CD8-positive, alpha-beta memory T cell (primary cell): ENCODE results near the gene ZNF782. TPM values are rescaled to one million over a fixed set of nuclear protein-coding genes. Genes with fewer than 3 reads are reported as not detected.
"Not testable (repeated sequence)": the region's sequence is repeated elsewhere in the genome, so short reads cannot be mapped to it uniquely, and the experiment has no call there.

Source experiments
- CTCF ChIA-PET: fragments of 350-600 bp; sonication (Branson Sonifier 250); formaldehyde crosslinking; loops from one replicate; lab custom pipeline; 2021; ENCODE audit warnings: antibody characterized with exemption; lab: Charles Lee
- POLR2A ChIA-PET: fragments of 350-600 bp; sonication (Branson Sonifier 250); formaldehyde crosslinking; loops from one replicate; lab custom pipeline; 2021; ENCODE audit warnings: antibody characterized with exemption; lab: Charles Lee
- DNase-seq, 5 donors: peaks; one replicate each; pipeline versions ENCODE4 v3.0.0 to v3.0.0-alpha.2; 2020 to 2022; ENCODE audit warnings: mixed read lengths in 1 of 5
- H3K27ac ChIP-seq: one replicate; pipeline ENCODE4 v1.7.0; 2013; ENCODE audit warnings: low read depth, mild to moderate bottlenecking, low read length, moderate library complexity
- H3K27me3 ChIP-seq: 2 replicates; pipeline ENCODE4 v1.7.0; 2013; ENCODE audit warnings: low read length, mild to moderate bottlenecking; ENCODE audit not compliant: insufficient read depth, poor library complexity, severe bottlenecking
- H3K36me3 ChIP-seq: 2 replicates; pipeline ENCODE4 v1.7.0; 2013; ENCODE audit warnings: mild to moderate bottlenecking, low read length, moderate library complexity; ENCODE audit not compliant: insufficient read depth
- H3K4me1 ChIP-seq: 2 replicates; pipeline ENCODE4 v1.7.0; 2013; ENCODE audit warnings: mild to moderate bottlenecking, low read length, moderate library complexity; ENCODE audit not compliant: insufficient read depth
- H3K4me3 ChIP-seq: 2 replicates; pipeline ENCODE4 v1.7.0; 2013; ENCODE audit warnings: mild to moderate bottlenecking, low read length
- H3K9me3 ChIP-seq: 2 replicates; pipeline ENCODE4 v1.7.0; 2013; ENCODE audit warnings: mild to moderate bottlenecking, low read length
- H3K27ac Mint-ChIP-seq, 8 donors: one replicate each; pipeline ENCODE4 v1.8.0; 2020 to 2021; ENCODE audit warnings: mixed read lengths in 8 of 8, mild to moderate bottlenecking in 6 of 8, inconsistent platforms in 3 of 8, moderate library complexity in 3 of 8
- H3K27me3 Mint-ChIP-seq, 2 donors: one replicate each; pipeline ENCODE4 v1.8.0; 2020 to 2021; ENCODE audit warnings: mixed read lengths in 2 of 2, mild to moderate bottlenecking in 1 of 2, moderate library complexity in 1 of 2
- H3K36me3 Mint-ChIP-seq, 3 donors: one replicate each; pipeline ENCODE4 v1.8.0; 2020 to 2021; ENCODE audit warnings: mixed read lengths in 3 of 3, inconsistent platforms in 1 of 3, mild to moderate bottlenecking in 1 of 3
- H3K4me1 Mint-ChIP-seq, 3 donors: one replicate each; pipeline ENCODE4 v1.8.0; 2020 to 2021; ENCODE audit warnings: mixed read lengths in 3 of 3, inconsistent platforms in 1 of 3, mild to moderate bottlenecking in 1 of 3
- H3K4me3 Mint-ChIP-seq, 7 donors: one replicate each; pipeline ENCODE4 v1.8.0; 2020 to 2021; ENCODE audit warnings: mixed read lengths in 7 of 7, mild to moderate bottlenecking in 6 of 7, moderate library complexity in 4 of 7, inconsistent platforms in 2 of 7
- H3K9me3 Mint-ChIP-seq, 5 donors: one replicate each; pipeline ENCODE4 v1.8.0; 2020 to 2022; ENCODE audit warnings: mixed read lengths in 5 of 5, mild to moderate bottlenecking in 3 of 5, moderate library complexity in 2 of 5, inconsistent platforms in 1 of 5
- polyA plus RNA-seq: library from polyadenylated mRNA; unstranded; fragments of 300-500 nt; fragmentation: Illumina TruSeq; gene quantifications from one replicate; pipeline ENCODE4 v1.2.3, GENCODE V29; 2021
- total RNA-seq, 2 experiments: library from RNA; stranded (reverse); gene quantifications; one replicate each; pipeline ENCODE4 v1.2.3, GENCODE V29; 2021

ZNF782 gene
- total and polyA plus RNA-seq, 3 experiments from 2014 or later, result 2.5 to 6.5 (median 4.2) TPM

DNA sequence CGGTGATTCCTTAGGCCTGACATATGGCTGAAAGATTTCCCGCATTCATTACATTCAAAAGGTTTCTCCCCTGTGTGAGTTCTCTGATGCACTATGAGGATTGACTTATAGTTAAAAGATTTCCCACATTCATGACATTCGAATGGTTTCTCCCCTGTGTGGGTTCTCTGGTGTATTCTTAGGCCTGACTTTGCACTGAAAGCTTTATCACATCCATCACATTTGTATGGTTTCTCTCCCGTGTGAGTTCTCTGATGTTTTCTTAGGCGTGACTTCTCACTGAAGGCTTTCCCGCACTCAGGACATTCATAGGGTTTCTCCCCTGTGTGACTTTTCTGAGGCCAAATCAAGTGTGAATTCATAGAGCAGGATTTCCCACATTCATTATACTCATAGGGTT, 35.8 kb downstream of the ZNF782 start:
- Mint-ChIP-seq H3K27ac (no peak overlapping the region), H3K36me3 (peaks cover 27 to 79% (median 68%) of the 10 kb centered on the region in 3 donors), H3K27me3 (no peaks in the 10 kb centered on the region), H3K4me3 (no peak overlapping the region), H3K4me1 (no peaks in the 10 kb centered on the region), H3K9me3 (peaks cover 67 to 90% (median 89%) of the 10 kb centered on the region in 5 donors)
- peak overlapping the region; percentile 21 for H3K4me3 ChIP-seq
- no peak overlapping the region for H3K27ac ChIP-seq
- H3K4me1 ChIP-seq, result no peaks in the 10 kb centered on the region
- no peaks in the 10 kb centered on the region for H3K27me3 ChIP-seq
- ChIA-PET CTCF (no interaction called here), POLR2A (no interaction called here)
- peaks cover 56% of the 10 kb centered on the region for H3K9me3 ChIP-seq
- H3K36me3 ChIP-seq, result peaks cover 20% of the 10 kb centered on the region
- DNase-seq, result no peak

- H3K9me3 Mint-ChIP-seq, result peaks cover 71 to 95% (median 93%) of the 10 kb centered on the region in 5 donors
- DNase-seq, result no peak
- peaks cover 27 to 76% (median 66%) of the 10 kb centered on the region in 3 donors for H3K36me3 Mint-ChIP-seq
- Histone ChIP-seq H3K9me3 (peaks cover 54% of the 10 kb centered on the region), H3K27me3 (no peaks in the 10 kb centered on the region), H3K4me1 (no peaks in the 10 kb centered on the region), H3K27ac (no peak overlapping the region), H3K4me3 (peak overlapping the region; percentile 21), H3K36me3 (peaks cover 14% of the 10 kb centered on the region)
- CTCF ChIA-PET, result no interaction called here
- H3K27me3 Mint-ChIP-seq, result peaks cover 0 to 1% of the 10 kb centered on the region in 2 donors
- no peak overlapping the region for H3K4me3 Mint-ChIP-seq
- POLR2A ChIA-PET, result no interaction called here
- no peaks in the 10 kb centered on the region for H3K4me1 Mint-ChIP-seq
- H3K27ac Mint-ChIP-seq, result no peak overlapping the region
Observed at GRCh38 chr9:96817973-96818372, 36.3 kb downstream of the ZNF782 start.

GRCh38 chr9:96813607-96814006, 40.7 kb downstream of the ZNF782 start:
- Histone ChIP-seq H3K4me3 (no peak overlapping the region), H3K4me1 (no peaks in the 10 kb centered on the region), H3K9me3 (peaks cover 55% of the 10 kb centered on the region), H3K27me3 (no peaks in the 10 kb centered on the region), H3K27ac (no peak overlapping the region), H3K36me3 (peaks cover 4% of the 10 kb centered on the region)
- H3K9me3 Mint-ChIP-seq, result peaks cover 72 to 94% (median 92%) of the 10 kb centered on the region in 5 donors
- peaks cover 10 to 48% (median 32%) of the 10 kb centered on the region in 3 donors for H3K36me3 Mint-ChIP-seq
- ChIA-PET CTCF (no interaction called here), POLR2A (no interaction called here)
- DNase-seq, result no peak
- peaks cover 0 to 2% of the 10 kb centered on the region in 2 donors for H3K27me3 Mint-ChIP-seq
- H3K4me1 Mint-ChIP-seq, result no peaks in the 10 kb centered on the region
- no peak overlapping the region for H3K4me3 Mint-ChIP-seq
- H3K27ac Mint-ChIP-seq, result no peak overlapping the region

DNA sequence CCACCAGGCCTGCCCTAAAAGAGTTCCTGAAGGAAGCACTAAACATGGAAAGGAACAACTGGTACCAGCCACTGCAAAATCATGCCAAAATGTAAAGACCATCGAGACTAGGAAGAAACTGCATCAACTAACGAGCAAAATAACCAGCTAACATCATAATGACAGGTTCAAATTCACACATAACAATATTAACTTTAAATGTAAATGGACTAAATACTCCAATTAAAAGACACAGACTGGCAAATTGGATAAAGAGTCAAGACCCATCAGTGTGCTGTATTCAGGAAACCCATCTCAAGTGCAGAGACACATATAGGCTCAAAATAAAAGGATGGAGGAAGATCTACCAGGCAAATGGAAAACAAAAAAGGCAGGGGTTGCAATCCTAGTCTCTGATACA, 55.4 kb downstream of the ZNF782 start:
- H3K4me3 Mint-ChIP-seq, H3K27me3 ChIP-seq, CTCF ChIA-PET, POLR2A ChIA-PET, H3K27ac ChIP-seq, H3K36me3 ChIP-seq, H3K4me1 Mint-ChIP-seq, H3K27me3 Mint-ChIP-seq, H3K4me1 ChIP-seq, DNase-seq, H3K4me3 ChIP-seq, H3K27ac Mint-ChIP-seq: not testable (repeated sequence)
- Mint-ChIP-seq H3K9me3 (peaks cover 16 to 76% (median 65%) of the 10 kb centered on the region in 5 donors), H3K36me3 (peaks cover 24 to 60% (median 59%) of the 10 kb centered on the region in 3 donors)
- H3K9me3 ChIP-seq, result peaks cover 32% of the 10 kb centered on the region

DNA sequence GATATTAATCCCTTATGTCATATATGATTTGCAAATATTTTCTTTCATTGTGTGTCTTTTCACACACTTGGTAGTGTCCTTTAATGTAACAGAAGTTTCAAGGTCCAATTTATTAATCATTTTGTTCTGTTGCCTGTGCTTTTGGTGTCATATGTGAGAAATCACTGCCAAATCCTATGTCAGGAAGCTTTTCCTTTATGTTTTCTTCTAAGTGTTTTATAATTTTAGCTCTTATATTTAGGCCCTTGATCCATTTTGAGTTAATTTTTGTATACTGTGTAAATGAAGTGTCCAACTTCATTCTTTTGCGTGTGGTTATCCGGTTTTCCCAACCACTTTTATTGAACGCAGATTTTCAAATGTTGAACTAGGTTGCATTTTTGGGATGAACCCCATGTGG, 70.3 kb downstream of the ZNF782 start:
- Mint-ChIP-seq H3K27me3 (no peaks in the 10 kb centered on the region), H3K9me3 (peaks cover 0 to 31% (median 26%) of the 10 kb centered on the region in 5 donors)
- H3K9me3 ChIP-seq, result peaks cover 7% of the 10 kb centered on the region

DNA sequence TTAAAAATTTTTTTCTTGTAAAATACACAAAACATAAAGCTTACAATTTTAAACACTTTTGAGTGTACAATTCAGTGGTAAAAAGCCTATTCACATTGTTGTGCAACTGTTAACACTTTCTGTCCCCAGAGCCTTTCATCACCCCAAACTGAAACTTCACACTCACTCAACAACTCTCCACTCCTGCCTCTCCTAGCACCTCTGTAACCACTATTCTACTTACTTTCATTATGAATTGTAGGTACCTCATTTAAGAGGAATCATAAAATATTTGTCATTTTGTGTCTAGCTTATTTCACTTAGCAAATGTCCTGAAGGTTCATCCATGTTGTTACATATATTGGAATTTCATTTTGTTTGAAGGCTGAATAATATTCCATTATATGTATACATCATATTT, 72.1 kb downstream of the ZNF782 start:
- H3K4me1 ChIP-seq, result peaks cover 10% of the 10 kb centered on the region
- POLR2A ChIA-PET, result no interaction called here
- DNase-seq, result no peak
- H3K27ac ChIP-seq, result no peak overlapping the region
- no peaks in the 10 kb centered on the region for H3K27me3 ChIP-seq
- Mint-ChIP-seq H3K4me3 (peak overlapping the region in 1 of 7 donors; percentile 29), H3K27ac (peak overlapping the region in 1 of 8 donors; percentile 43), H3K9me3 (peaks cover 0 to 19% (median 15%) of the 10 kb centered on the region in 5 donors), H3K27me3 (peaks cover 0 to 4% of the 10 kb centered on the region in 2 donors), H3K4me1 (peaks cover 23 to 37% (median 33%) of the 10 kb centered on the region in 3 donors), H3K36me3 (peaks cover 5 to 35% (median 15%) of the 10 kb centered on the region in 3 donors)
- CTCF ChIA-PET, result no interaction called here
- no peak overlapping the region for H3K4me3 ChIP-seq
- no peaks in the 10 kb centered on the region for H3K36me3 ChIP-seq
- H3K9me3 ChIP-seq, result no peaks in the 10 kb centered on the region

More for the DNA sequence above, 70.3 kb downstream of the ZNF782 start:
- peaks cover 15 to 26% (median 23%) of the 10 kb centered on the region in 3 donors for H3K4me1 Mint-ChIP-seq
- H3K4me3 Mint-ChIP-seq, result peak overlapping the region in 1 of 7 donors; percentile 43
- no peaks in the 10 kb centered on the region for H3K36me3 ChIP-seq
- CTCF ChIA-PET, result no interaction called here
- no peak overlapping the region for H3K27ac ChIP-seq
- no peaks in the 10 kb centered on the region for H3K27me3 ChIP-seq
- H3K36me3 Mint-ChIP-seq, result peaks cover 13 to 48% (median 17%) of the 10 kb centered on the region in 3 donors
- peaks cover 3% of the 10 kb centered on the region for H3K4me1 ChIP-seq
- POLR2A ChIA-PET, result no interaction called here
- DNase-seq, result no peak
- H3K4me3 ChIP-seq, result no peak overlapping the region
- no peak overlapping the region for H3K27ac Mint-ChIP-seq

- Mint-ChIP-seq H3K9me3 (peaks cover 0 to 15% (median 10%) of the 10 kb centered on the region in 5 donors), H3K4me3 (no peak overlapping the region), H3K27me3 (peaks cover 0 to 4% of the 10 kb centered on the region in 2 donors), H3K4me1 (peaks cover 30 to 44% (median 40%) of the 10 kb centered on the region in 3 donors), H3K36me3 (peaks cover 3 to 31% (median 13%) of the 10 kb centered on the region in 3 donors), H3K27ac (peak overlapping the region in 1 of 8 donors; percentile 43)
- Histone ChIP-seq H3K27ac (no peak overlapping the region), H3K4me3 (no peak overlapping the region), H3K9me3 (no peaks in the 10 kb centered on the region), H3K36me3 (no peaks in the 10 kb centered on the region), H3K4me1 (peaks cover 16% of the 10 kb centered on the region), H3K27me3 (no peaks in the 10 kb centered on the region)
- POLR2A ChIA-PET, result no interaction called here
- DNase-seq, result no peak
- CTCF ChIA-PET, result no interaction called here
Observed at GRCh38 chr9:96781552-96781951, 72.8 kb downstream of the ZNF782 start.

GRCh38 chr9:96779089-96779488, 75.2 kb downstream of the ZNF782 start:
- CTCF ChIA-PET, result interaction anchor here (1.2 kb wide), 1 partner anchor 13 kb away, joined by 5 read pairs; no protein-coding TSS in a partner anchor
- Histone ChIP-seq H3K27ac (peak overlapping the region; percentile 78), H3K36me3 (peaks cover 2% of the 10 kb centered on the region), H3K9me3 (no peaks in the 10 kb centered on the region), H3K27me3 (no peaks in the 10 kb centered on the region), H3K4me3 (peak overlapping the region; percentile 69), H3K4me1 (peaks cover 16% of the 10 kb centered on the region)
- Mint-ChIP-seq H3K9me3 (peaks cover 0 to 14% (median 6%) of the 10 kb centered on the region in 5 donors), H3K4me1 (peaks cover 34 to 59% (median 53%) of the 10 kb centered on the region in 3 donors), H3K4me3 (peak overlapping the region; percentile 97 to 100 (median 99)), H3K27ac (peak overlapping the region in 6 of 8 donors; percentile 26 to 93 (median 70)), H3K27me3 (peaks cover 0 to 4% of the 10 kb centered on the region in 2 donors), H3K36me3 (peaks cover 7 to 32% (median 25%) of the 10 kb centered on the region in 3 donors)
- POLR2A ChIA-PET, result interaction anchor here (0.7 kb wide), 1 partner anchor 160 kb away, joined by 3 read pairs; no protein-coding TSS in a partner anchor
- no peak for DNase-seq
